Astrocyte of the cerebellum (primary cell): ENCODE measurements around the gene AKT2.

Source experiments
- DNase-seq: peaks from one replicate; pipeline ENCODE4 v3.0.0-alpha.2; 2011; ENCODE audit warnings: low read depth
- H3K4me3 ChIP-seq: 2 replicates; pipeline ENCODE4 v1.5.1; 2011; ENCODE audit warnings: mild to moderate bottlenecking, low read depth, low read length, moderate library complexity
- in situ Hi-C: cut with HindIII; loops from 2 replicates; pipeline ENCODE4 v1.10.0; 2017; ENCODE audit warnings: low sequenced_read_pairs
- TF ChIP-seq, protein P1 (sequence below): IDR thresholded peaks from 2 replicates; pipeline ENCODE4 v1.5.1; 2012; ENCODE audit warnings: low read length, low read depth, moderate library complexity, mild to moderate bottlenecking; ENCODE audit errors: missing control alignments

AKT2 gene

DNA sequence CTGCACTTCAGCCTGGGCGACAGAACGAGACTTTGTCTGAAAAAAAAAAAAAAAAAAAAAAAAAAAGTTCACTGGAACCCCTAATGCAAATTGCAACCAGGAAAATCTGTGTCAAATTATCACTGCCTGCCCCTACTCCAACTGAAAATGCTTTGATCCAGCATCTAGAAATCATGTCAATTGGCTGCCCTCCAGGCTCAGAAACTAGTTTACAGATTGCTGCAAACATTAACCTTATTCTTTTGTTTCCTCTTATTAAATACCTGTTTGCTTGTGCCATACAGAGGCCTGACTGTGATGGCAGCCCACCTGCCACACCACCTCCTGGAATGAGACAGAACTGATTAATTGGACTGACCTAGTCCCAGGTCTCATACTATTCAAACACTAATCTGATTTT lies 18.6 kb upstream of the AKT2 start:
- TF ChIP-seq, protein P1, sequence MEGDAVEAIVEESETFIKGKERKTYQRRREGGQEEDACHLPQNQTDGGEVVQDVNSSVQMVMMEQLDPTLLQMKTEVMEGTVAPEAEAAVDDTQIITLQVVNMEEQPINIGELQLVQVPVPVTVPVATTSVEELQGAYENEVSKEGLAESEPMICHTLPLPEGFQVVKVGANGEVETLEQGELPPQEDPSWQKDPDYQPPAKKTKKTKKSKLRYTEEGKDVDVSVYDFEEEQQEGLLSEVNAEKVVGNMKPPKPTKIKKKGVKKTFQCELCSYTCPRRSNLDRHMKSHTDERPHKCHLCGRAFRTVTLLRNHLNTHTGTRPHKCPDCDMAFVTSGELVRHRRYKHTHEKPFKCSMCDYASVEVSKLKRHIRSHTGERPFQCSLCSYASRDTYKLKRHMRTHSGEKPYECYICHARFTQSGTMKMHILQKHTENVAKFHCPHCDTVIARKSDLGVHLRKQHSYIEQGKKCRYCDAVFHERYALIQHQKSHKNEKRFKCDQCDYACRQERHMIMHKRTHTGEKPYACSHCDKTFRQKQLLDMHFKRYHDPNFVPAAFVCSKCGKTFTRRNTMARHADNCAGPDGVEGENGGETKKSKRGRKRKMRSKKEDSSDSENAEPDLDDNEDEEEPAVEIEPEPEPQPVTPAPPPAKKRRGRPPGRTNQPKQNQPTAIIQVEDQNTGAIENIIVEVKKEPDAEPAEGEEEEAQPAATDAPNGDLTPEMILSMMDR = no peak

DNA sequence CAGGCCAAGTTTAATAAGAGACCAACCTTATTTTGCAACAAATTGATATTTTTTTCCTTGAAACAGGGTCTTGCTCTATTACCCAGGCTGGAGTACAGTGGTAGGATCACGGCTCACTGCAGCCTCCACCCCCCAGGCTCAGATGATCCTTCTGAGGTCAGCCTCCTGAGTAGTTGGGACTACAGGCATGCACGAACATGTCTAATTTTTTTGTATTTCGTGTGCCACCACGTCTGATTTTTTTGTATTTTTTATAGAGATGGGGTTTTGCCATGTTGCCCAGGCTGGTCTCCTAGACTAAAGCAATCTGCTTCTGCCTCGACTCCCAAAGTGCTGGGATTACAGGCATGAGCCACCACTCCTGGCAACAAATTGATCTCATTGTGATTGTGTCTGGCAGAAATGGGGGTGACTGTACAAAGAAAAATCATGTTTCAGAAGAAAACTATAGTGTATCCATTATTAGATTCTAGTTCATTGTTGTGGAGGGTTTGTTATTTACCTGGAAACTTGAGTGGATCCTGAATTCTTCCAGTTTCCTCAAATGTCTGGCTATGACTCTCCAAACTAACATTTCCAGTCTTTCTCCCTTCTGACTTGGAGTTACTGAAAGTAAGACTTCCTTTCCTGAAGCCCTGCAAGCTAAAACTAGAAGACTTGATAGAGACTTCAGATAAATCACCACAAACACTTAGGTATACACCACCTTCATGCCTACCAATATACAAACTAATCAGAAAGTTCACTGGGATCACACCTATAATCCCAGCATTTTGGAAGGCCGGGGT lies 17.3 kb upstream of the AKT2 start:
- no peak overlapping the region for H3K4me3 ChIP-seq
- TF ChIP-seq, protein P1 = no peak
- no peak for DNase-seq
- in situ Hi-C loops = no loop called here

More for the DNA sequence above, 18.6 kb upstream of the AKT2 start:
- no peak overlapping the region for H3K4me3 ChIP-seq
- DNase-seq = no peak
- in situ Hi-C loops = no loop called here

DNA sequence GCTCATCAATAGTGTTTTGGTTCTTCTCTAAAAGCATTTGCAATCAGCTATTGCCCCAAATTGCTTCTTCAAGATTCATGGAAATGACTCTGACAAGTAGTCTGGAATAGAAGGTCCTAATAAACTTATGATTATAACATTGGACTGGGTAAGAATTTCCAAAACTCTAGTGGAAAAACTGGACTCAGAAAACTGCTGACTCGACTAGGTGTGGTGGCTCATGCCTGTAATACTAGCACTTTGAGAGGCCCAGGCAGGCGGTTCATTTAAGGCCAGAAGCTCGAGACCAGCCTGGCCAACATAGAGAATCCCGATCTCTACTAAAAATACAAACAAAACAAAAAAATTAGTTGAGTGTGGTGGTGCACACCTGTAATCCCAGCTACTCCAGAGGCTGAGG lies 15.5 kb upstream of the AKT2 start:
- TF ChIP-seq, protein P1 = no peak
- in situ Hi-C loops = no loop called here
- no peak for DNase-seq
- H3K4me3 ChIP-seq = no peak overlapping the region

DNA sequence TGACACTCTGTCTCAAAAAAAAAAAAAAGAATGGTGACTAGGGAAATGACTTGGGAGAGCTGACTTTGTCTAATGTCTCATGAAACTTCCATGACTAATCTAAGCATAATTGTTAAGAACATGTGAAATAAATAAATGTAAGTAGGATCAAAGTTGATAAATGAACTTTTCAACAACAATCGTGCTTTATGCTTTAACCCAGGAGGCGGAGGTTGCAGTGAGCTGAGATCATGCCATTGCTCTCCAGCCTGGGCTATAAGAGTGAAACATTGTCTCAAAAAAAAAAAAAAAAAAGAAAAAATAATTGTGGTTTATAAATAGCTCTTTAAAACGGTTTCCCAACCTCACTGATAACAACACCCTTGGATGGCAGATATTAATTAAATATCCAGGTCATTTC lies 12.9 kb upstream of the AKT2 start:
- H3K4me3 ChIP-seq = no peak overlapping the region
- TF ChIP-seq, protein P1 = no peak
- in situ Hi-C loops = no loop called here
- DNase-seq = no peak

DNA sequence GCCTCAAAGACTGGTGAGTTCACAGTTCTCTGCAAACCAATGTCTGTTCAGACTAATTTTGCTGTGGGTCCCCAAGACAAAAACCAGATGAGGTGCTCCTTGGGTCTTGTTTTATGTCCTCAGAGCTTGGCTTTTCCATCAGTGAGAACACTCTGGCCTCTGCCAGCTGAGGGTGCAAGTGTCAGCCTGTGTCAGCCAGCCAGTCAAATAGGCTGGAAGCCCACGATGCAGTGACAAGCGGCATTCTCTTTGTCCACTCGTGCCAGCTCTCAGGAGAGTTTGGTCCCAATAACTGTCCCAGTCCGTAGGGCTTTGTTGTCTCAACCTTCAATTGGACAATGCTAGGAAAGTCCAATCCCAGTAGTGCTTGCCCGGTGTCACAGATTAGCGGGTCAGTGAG lies 9.4 kb upstream of the AKT2 start:
- in situ Hi-C loops = no loop called here
- TF ChIP-seq, protein P1 = no peak
- H3K4me3 ChIP-seq = no peak overlapping the region
- DNase-seq = no peak

DNA sequence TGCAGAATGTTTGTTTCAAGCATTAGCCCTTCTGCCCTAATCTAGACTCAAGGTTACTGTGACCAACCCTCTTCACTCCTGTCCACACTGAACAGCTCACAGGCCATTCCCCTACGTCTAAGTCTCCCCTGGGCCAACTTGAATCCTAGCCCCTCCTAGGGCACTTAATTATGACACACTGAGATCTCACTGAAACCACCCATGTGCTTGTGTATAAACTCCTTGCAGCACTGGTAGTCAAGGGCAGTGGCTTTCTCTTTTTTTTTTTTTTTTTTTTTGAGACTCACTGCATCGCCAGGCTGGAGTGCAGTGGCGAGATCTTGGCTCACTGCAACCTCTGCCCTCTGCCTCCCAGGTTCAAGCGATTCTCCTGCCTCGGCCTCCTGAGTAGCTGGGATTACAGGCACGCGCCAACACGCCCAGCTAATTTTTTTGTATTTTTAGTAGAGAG lies 1.9 kb upstream of the AKT2 start:
- no peak for DNase-seq
- in situ Hi-C loops = no loop called here
- TF ChIP-seq, protein P1 = no peak
- no peak overlapping the region for H3K4me3 ChIP-seq
